IgD-negative memory B cell (primary cell): ENCODE measurements around the gene CD19. TPM values are rescaled to one million over a fixed set of nuclear protein-coding genes. Genes with fewer than 3 reads are reported as not detected.

Experiments
- H3K27ac Mint-ChIP-seq, 3 donors: one replicate each; pipeline ENCODE4 v1.8.0; 2020 to 2022; ENCODE audit warnings: mild to moderate bottlenecking in 3 of 3, mixed read lengths in 3 of 3, moderate library complexity in 1 of 3
- H3K27me3 Mint-ChIP-seq: one replicate; pipeline ENCODE4 v1.8.0; 2021; ENCODE audit warnings: mixed read lengths
- H3K36me3 Mint-ChIP-seq: one replicate; pipeline ENCODE4 v1.8.0; 2020; ENCODE audit warnings: mild to moderate bottlenecking, mixed read lengths
- H3K4me1 Mint-ChIP-seq, 3 donors: one replicate each; pipeline ENCODE4 v1.8.0; 2020 to 2022; ENCODE audit warnings: mixed read lengths in 3 of 3, mild to moderate bottlenecking in 1 of 3
- H3K4me3 Mint-ChIP-seq, 4 donors: one replicate each; pipeline ENCODE4 v1.8.0; 2020 to 2022; ENCODE audit warnings: mild to moderate bottlenecking in 4 of 4, mixed read lengths in 4 of 4, moderate library complexity in 3 of 4
- H3K9me3 Mint-ChIP-seq, 3 donors: one replicate each; pipeline ENCODE4 v1.8.0; 2020 to 2021; ENCODE audit warnings: mixed read lengths in 3 of 3, mild to moderate bottlenecking in 1 of 3
- polyA plus RNA-seq: library from polyadenylated mRNA; unstranded; fragments of 300-500 nt; fragmentation: Illumina TruSeq; gene quantifications from one replicate; pipeline ENCODE4 v1.2.3, GENCODE V29; 2021

Gene CD19
- polyA plus RNA-seq, 1 donor from 2014 or later: 185 TPM

DNA sequence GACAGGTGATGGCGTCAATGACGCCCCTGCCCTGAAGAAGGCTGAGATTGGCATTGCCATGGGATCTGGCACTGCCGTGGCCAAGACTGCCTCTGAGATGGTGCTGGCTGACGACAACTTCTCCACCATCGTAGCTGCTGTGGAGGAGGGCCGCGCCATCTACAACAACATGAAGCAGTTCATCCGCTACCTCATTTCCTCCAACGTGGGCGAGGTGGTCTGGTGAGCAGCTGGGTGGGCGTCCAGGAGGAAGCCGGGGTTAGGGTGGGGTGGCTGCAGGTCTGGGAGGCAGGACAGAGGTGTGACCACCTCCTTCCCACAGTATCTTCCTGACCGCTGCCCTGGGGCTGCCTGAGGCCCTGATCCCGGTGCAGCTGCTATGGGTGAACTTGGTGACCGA lies 29.9 kb upstream of the CD19 start:
- no peak overlapping the region for H3K27ac Mint-ChIP-seq
- H3K4me3 Mint-ChIP-seq: no peak overlapping the region
- H3K36me3 Mint-ChIP-seq: peaks cover 1% of the 10 kb centered on the region
- no peaks in the 10 kb centered on the region for H3K9me3 Mint-ChIP-seq
- H3K4me1 Mint-ChIP-seq: peaks cover 0 to 14% (median 4%) of the 10 kb centered on the region in 3 donors
- H3K27me3 Mint-ChIP-seq: no peaks in the 10 kb centered on the region

DNA sequence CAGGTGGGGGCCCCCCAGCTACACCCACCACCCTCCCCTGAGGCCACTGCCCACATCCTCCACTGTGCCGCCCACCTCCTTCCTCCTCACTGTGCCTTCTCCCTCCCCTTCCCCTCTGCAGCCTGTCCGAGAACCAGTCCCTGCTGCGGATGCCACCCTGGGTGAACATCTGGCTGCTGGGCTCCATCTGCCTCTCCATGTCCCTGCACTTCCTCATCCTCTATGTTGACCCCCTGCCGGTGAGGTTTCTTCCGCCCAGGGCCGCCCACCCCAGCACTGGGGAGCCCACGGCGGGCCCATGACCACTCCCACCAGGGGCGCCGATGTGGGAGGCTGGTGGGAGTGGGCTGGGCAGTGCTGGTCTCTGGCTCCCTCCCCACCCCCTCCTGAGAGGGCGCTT lies 28.9 kb upstream of the CD19 start:
- Mint-ChIP-seq H3K27ac (peak overlapping the region in 2 of 3 donors; percentile 88 to 91), H3K4me3 (peak overlapping the region in 1 of 4 donors; percentile 70), H3K4me1 (peaks cover 0 to 14% (median 4%) of the 10 kb centered on the region in 3 donors), H3K36me3 (peaks cover 1% of the 10 kb centered on the region), H3K9me3 (no peaks in the 10 kb centered on the region), H3K27me3 (no peaks in the 10 kb centered on the region)

DNA sequence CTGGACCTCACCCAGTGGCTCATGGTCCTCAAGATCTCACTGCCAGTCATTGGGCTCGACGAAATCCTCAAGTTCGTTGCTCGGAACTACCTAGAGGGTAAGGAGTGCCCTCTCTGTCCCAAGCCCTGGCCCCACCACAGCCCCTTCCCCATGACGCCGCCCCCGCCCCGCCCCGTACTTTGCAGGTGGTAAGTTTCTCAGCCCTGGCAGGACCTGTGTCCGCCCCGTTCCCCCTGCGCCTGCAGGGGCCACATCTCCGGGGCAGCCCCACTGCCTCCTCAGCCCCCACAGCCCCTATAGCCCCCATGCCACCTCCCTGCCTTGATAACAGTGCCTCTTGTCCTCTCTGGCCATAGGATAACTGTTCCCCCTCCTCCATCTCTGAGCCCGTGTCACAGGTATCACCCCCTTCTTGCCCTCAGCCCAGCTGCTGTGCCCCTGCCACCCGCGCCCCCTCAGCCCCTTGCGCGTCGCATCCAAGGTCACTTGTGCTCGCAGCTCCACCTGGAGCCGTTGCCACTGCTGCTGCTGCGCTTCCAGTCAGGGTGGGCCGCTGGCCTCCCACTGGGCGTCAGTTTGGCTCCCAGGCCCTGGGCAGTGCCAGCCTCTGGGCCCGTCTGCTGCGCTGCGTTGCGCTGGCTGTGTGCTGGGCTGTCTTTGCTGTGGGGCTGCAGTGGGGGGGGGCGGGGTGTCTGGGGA lies 28.3 kb upstream of the CD19 start:
- no peaks in the 10 kb centered on the region for H3K9me3 Mint-ChIP-seq
- peaks cover 0 to 14% (median 4%) of the 10 kb centered on the region in 3 donors for H3K4me1 Mint-ChIP-seq
- peak overlapping the region in 1 of 3 donors; percentile 91 for H3K27ac Mint-ChIP-seq
- H3K36me3 Mint-ChIP-seq: peaks cover 1% of the 10 kb centered on the region
- peak overlapping the region in 1 of 4 donors; percentile 70 for H3K4me3 Mint-ChIP-seq
- H3K27me3 Mint-ChIP-seq: no peaks in the 10 kb centered on the region

DNA sequence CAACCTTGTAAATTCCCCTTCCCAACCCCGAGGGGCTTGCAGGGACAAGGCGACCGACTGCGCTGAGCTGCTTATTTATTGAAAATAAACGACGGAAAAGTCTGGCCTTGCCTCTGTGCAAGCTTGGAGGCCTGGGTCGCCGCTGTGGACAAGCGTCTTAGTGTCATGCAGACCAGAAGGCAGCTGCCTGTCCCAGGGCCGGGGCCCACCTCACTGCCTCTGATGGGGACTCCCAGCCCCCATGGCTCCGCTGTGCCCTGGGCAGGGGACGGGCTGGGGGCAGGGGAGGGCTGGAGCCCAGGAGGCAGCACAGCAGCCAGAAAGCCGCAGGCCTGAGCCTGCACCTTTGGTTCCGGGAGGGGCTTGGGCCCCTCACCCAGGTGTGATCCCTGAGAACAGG lies 27.4 kb upstream of the CD19 start:
- Mint-ChIP-seq H3K27ac (no peak overlapping the region), H3K4me3 (no peak overlapping the region), H3K27me3 (no peaks in the 10 kb centered on the region), H3K36me3 (peaks cover 1% of the 10 kb centered on the region), H3K9me3 (no peaks in the 10 kb centered on the region), H3K4me1 (peaks cover 0 to 14% (median 4%) of the 10 kb centered on the region in 3 donors)

- H3K27me3 Mint-ChIP-seq: no peaks in the 10 kb centered on the region
- peaks cover 0 to 14% (median 4%) of the 10 kb centered on the region in 3 donors for H3K4me1 Mint-ChIP-seq
- H3K27ac Mint-ChIP-seq: no peak overlapping the region
- no peak overlapping the region for H3K4me3 Mint-ChIP-seq
- no peaks in the 10 kb centered on the region for H3K9me3 Mint-ChIP-seq
- peaks cover 1% of the 10 kb centered on the region for H3K36me3 Mint-ChIP-seq
Measured at GRCh38 chr16:28904828-28905227, 26.9 kb upstream of the CD19 start.

- no peaks in the 10 kb centered on the region for H3K27me3 Mint-ChIP-seq
- peaks cover under 1% of the 10 kb centered on the region for H3K36me3 Mint-ChIP-seq
- no peak overlapping the region for H3K27ac Mint-ChIP-seq
- H3K9me3 Mint-ChIP-seq: no peaks in the 10 kb centered on the region
- peaks cover 4 to 17% (median 7%) of the 10 kb centered on the region in 3 donors for H3K4me1 Mint-ChIP-seq
- H3K4me3 Mint-ChIP-seq: no peak overlapping the region
Measured at GRCh38 chr16:28905229-28905754, 26.5 kb upstream of the CD19 start.

DNA sequence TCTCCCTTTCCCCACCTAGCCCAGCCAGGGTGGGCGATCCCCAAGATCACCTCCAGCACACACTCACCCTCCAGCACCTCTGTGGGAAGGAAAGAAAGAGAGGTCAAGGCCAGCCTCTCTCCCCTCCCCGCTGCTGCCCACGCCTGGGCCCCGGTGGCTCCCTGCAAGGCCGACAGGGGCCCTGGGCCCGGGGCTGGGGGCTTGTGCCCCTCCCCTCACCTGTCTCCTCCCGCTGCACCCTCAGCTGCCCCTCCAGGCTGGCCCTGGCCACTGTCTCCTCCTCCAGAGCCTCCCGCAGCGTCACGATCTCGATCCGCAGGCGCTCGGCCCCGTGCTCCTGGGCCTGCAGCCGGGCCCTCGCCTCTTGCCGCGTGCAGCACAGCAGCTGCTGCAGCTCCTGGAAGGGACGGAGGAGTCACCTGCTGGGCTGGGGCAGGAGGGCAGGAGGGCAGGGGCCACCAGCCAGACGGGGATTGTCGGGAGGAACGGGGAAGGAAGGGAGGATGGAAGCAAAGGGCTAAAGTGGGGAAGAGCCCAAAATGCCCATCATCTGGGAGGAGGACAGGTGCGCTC lies 25.9 kb upstream of the CD19 start:
- no peaks in the 10 kb centered on the region for H3K9me3 Mint-ChIP-seq
- H3K27me3 Mint-ChIP-seq: no peaks in the 10 kb centered on the region
- H3K4me1 Mint-ChIP-seq: peaks cover 5 to 19% (median 9%) of the 10 kb centered on the region in 3 donors
- H3K4me3 Mint-ChIP-seq: no peak overlapping the region
- H3K36me3 Mint-ChIP-seq: no peaks in the 10 kb centered on the region
- no peak overlapping the region for H3K27ac Mint-ChIP-seq

DNA sequence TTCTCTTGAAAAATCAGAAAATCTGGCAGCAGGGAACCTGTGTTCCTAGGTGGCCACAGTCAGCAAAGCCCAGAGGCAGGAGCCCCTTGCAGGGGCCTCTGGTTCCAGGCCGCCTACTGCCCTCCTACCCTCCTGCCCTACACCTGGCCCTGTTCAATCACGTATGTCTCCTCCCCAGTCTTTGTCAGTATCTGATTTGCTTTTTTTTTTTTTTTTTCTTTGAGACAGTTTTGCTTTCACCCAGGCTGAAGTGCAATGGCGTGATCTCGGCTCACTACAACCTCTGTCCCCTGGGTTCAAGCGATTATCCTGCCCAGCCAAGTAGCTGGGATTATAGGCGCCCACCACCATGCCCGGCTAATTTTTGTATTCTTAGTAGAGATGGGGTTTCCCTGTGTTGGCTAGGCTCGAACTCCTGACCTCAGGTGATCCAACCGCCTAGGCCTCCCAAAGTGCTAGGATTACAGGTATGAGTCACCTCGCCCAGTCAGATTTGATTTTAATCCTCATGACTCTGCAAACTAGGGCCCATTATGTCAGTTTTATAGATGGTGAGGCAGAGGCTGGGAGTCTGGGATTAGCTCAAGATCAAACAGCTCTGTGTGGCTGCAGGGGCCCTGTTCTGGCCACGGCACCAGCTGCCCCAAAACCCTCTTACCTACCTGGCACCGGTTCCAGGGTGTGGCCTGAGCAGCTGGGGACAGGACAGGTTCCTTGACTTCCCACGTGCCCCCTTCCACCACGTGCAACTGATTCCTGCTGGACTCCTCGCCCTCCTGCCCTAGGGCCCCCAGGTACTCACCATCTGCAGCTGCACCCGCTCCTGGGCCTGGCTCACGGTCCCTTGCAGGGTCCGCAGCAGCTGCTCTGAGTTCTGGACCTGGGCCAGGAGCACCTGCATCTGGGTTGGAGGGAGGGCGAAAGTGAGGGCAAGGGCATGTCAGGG lies 21.4 kb upstream of the CD19 start:
- H3K4me3 Mint-ChIP-seq: peak overlapping the region in 3 of 4 donors; percentile 16 to 81 (median 78)
- peaks cover 3% of the 10 kb centered on the region for H3K36me3 Mint-ChIP-seq
- no peaks in the 10 kb centered on the region for H3K9me3 Mint-ChIP-seq
- H3K27me3 Mint-ChIP-seq: no peaks in the 10 kb centered on the region
- H3K4me1 Mint-ChIP-seq: peaks cover 5 to 11% (median 7%) of the 10 kb centered on the region in 3 donors
- H3K27ac Mint-ChIP-seq: peak overlapping the region in 2 of 3 donors; percentile 83 to 93

GRCh38 chr16:28912558-28912957 lies 19.2 kb upstream of the CD19 start:
- Mint-ChIP-seq H3K27me3 (no peaks in the 10 kb centered on the region), H3K9me3 (no peaks in the 10 kb centered on the region), H3K36me3 (peaks cover 5% of the 10 kb centered on the region), H3K4me1 (peaks cover 10 to 14% (median 11%) of the 10 kb centered on the region in 3 donors), H3K4me3 (no peak overlapping the region), H3K27ac (peak overlapping the region in 1 of 3 donors; percentile 68)

DNA sequence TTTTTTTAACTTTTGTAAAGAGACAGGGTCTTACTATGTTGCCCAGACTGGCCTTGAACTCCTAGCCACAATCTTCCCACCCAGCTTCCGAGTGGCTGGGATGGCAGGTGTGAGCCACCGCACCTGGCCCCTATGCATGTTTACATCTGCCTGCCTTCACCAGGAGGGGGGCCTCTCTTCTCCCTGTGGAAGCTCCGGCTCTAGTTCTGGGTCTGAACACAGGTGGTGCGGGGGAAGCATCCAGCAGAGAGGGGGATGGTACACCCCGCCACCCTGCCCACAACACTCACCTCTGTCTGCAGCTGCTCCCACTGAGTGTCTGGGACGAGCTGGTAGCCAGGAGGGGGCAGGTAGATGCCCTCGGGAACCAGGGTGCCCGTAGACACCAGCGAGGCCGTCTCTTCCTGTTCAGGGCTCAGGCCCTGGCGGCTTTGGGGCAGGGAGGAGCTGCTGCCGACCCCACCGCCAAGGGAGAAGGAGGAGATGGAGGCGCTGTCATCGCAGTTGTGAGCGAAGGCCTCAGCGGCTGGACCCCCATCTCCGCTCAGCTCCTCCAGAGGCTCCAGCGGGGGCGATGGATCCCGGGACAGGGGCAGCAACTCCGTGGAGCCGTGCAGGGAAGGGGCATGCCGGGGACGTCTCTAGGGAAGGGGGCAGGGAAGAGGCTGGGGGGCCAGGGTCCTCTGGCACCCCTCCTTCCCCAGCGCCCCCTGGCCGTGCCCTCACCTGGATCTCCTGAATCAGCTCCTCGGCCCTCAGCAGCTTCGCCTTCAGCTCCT lies 17.6 kb upstream of the CD19 start:
- H3K4me1 Mint-ChIP-seq: peaks cover 10 to 14% (median 11%) of the 10 kb centered on the region in 3 donors
- H3K27me3 Mint-ChIP-seq: no peaks in the 10 kb centered on the region
- H3K4me3 Mint-ChIP-seq: no peak overlapping the region
- H3K27ac Mint-ChIP-seq: peak overlapping the region in 1 of 3 donors; percentile 57
- peaks cover 5% of the 10 kb centered on the region for H3K36me3 Mint-ChIP-seq
- no peaks in the 10 kb centered on the region for H3K9me3 Mint-ChIP-seq

- Mint-ChIP-seq H3K4me1 (peaks cover 7 to 14% (median 10%) of the 10 kb centered on the region in 3 donors), H3K9me3 (no peaks in the 10 kb centered on the region), H3K27ac (no peak overlapping the region), H3K36me3 (peaks cover 5% of the 10 kb centered on the region), H3K27me3 (no peaks in the 10 kb centered on the region), H3K4me3 (no peak overlapping the region)
Measured at GRCh38 chr16:28915181-28915580, 16.6 kb upstream of the CD19 start.

- no peak overlapping the region for H3K4me3 Mint-ChIP-seq
- H3K4me1 Mint-ChIP-seq: peaks cover 10 to 12% (median 11%) of the 10 kb centered on the region in 3 donors
- H3K27ac Mint-ChIP-seq: peak overlapping the region in 2 of 3 donors; percentile 8 to 59
- peaks cover 5% of the 10 kb centered on the region for H3K36me3 Mint-ChIP-seq
- H3K27me3 Mint-ChIP-seq: no peaks in the 10 kb centered on the region
- no peaks in the 10 kb centered on the region for H3K9me3 Mint-ChIP-seq
Measured at GRCh38 chr16:28917095-28917494, 14.7 kb upstream of the CD19 start.

- peaks cover 15 to 25% (median 20%) of the 10 kb centered on the region in 3 donors for H3K4me1 Mint-ChIP-seq
Measured at GRCh38 chr16:28918698-28919097, 13.1 kb upstream of the CD19 start.

GRCh38 chr16:28923231-28923587 lies 8.6 kb upstream of the CD19 start:
- Mint-ChIP-seq H3K27me3 (no peaks in the 10 kb centered on the region), H3K9me3 (no peaks in the 10 kb centered on the region), H3K27ac (peak overlapping the region; percentile 88 to 96 (median 95)), H3K36me3 (no peaks in the 10 kb centered on the region), H3K4me3 (peak overlapping the region; percentile 91 to 98 (median 96)), H3K4me1 (peaks cover 25 to 29% (median 25%) of the 10 kb centered on the region in 3 donors)

More at GRCh38 chr16:28918698-28919097, 13.1 kb upstream of the CD19 start:
- Mint-ChIP-seq H3K27me3 (no peaks in the 10 kb centered on the region), H3K9me3 (no peaks in the 10 kb centered on the region), H3K27ac (no peak overlapping the region), H3K36me3 (peaks cover 3% of the 10 kb centered on the region), H3K4me3 (no peak overlapping the region)
